ENCODE results near the gene ATAD5.

The ATAD5 gene

GRCh38 chr17:30824002-30824355 lies 7.8 kb upstream of the ATAD5 start:
- DNase-seq (ENCODE audit: low read depth): peak; percentile 50
- Histone ChIP-seq H3K9ac (ENCODE audit: low read length) (peak overlapping the region; percentile 95), H3K9me3 (ENCODE audit: control insufficient read depth, low read length) (no peaks in the 10 kb centered on the region), H3K36me3 (ENCODE audit: control insufficient read depth, insufficient read depth, low read length, severe bottlenecking) (no peaks in the 10 kb centered on the region), H3K4me1 (ENCODE audit: control insufficient read depth, insufficient read depth, low read length) (peaks cover 16% of the 10 kb centered on the region), H3K4me3 (ENCODE audit: low read length) (peak overlapping the region; percentile 95), H3K27me3 (replicated peaks; ENCODE audit: control insufficient read depth, insufficient read depth, low read length) (no peaks in the 10 kb centered on the region)

GRCh38 chr17:30824356-30825145 lies 7.2 kb upstream of the ATAD5 start, which contains the start of gene CRLF3:
Gene CRLF3, minus strand, starts transcription at chr17:30824692. Its CDS starts 41 bp downstream, at chr17:30824651.
- no peaks in the 10 kb centered on the region for H3K9me3 ChIP-seq (ENCODE audit: control insufficient read depth, low read length)
- peaks cover 16% of the 10 kb centered on the region for H3K4me1 ChIP-seq (ENCODE audit: control insufficient read depth, insufficient read depth, low read length)
- DNase-seq (ENCODE audit: low read depth): peak; percentile 95
- H3K36me3 ChIP-seq (ENCODE audit: control insufficient read depth, insufficient read depth, low read length, severe bottlenecking): no peaks in the 10 kb centered on the region
- no peaks in the 10 kb centered on the region for H3K27me3 ChIP-seq (replicated peaks; ENCODE audit: control insufficient read depth, insufficient read depth, low read length)
- peak within 1 kb of the TSS; percentile 95 for H3K4me3 ChIP-seq (ENCODE audit: low read length)
- peak within 1 kb of the TSS; percentile 95 for H3K9ac ChIP-seq (ENCODE audit: low read length)

- DNase-seq (ENCODE audit: low read depth): no peak
- H3K9ac ChIP-seq (ENCODE audit: low read length): no peak overlapping the region
- no peak overlapping the region for H3K4me3 ChIP-seq (ENCODE audit: low read length)
- H3K36me3 ChIP-seq (ENCODE audit: control insufficient read depth, insufficient read depth, low read length, severe bottlenecking): no peaks in the 10 kb centered on the region
- no peaks in the 10 kb centered on the region for H3K27me3 ChIP-seq (replicated peaks; ENCODE audit: control insufficient read depth, insufficient read depth, low read length)
- no peaks in the 10 kb centered on the region for H3K9me3 ChIP-seq (ENCODE audit: control insufficient read depth, low read length)
- peaks cover 12% of the 10 kb centered on the region for H3K4me1 ChIP-seq (ENCODE audit: control insufficient read depth, insufficient read depth, low read length)
Measured at GRCh38 chr17:30827082-30827481, 4.7 kb upstream of the ATAD5 start.

- Histone ChIP-seq H3K9ac (ENCODE audit: low read length) (no peak overlapping the region), H3K4me3 (ENCODE audit: low read length) (no peak overlapping the region), H3K27me3 (replicated peaks; ENCODE audit: control insufficient read depth, insufficient read depth, low read length) (no peaks in the 10 kb centered on the region), H3K36me3 (ENCODE audit: control insufficient read depth, insufficient read depth, low read length, severe bottlenecking) (no peaks in the 10 kb centered on the region), H3K9me3 (ENCODE audit: control insufficient read depth, low read length) (no peaks in the 10 kb centered on the region), H3K4me1 (ENCODE audit: control insufficient read depth, insufficient read depth, low read length) (peaks cover 16% of the 10 kb centered on the region)
- no peak for DNase-seq (ENCODE audit: low read depth)
Measured at GRCh38 chr17:30829022-30829421, 2.7 kb upstream of the ATAD5 start.

GRCh38 chr17:30831257-30831656 lies 509 bp upstream of the ATAD5 start:
- DNase-seq (ENCODE audit: low read depth): no peak
- H3K4me1 ChIP-seq (ENCODE audit: control insufficient read depth, insufficient read depth, low read length): peaks cover 12% of the 10 kb centered on the region

GRCh38 chr17:30832438-30833124 lies 815 bp downstream of the ATAD5 start:
- no peaks in the 10 kb centered on the region for H3K27me3 ChIP-seq (replicated peaks; ENCODE audit: control insufficient read depth, insufficient read depth, low read length)
- H3K9ac ChIP-seq (ENCODE audit: low read length): peak overlapping the region; percentile 91
- H3K4me3 ChIP-seq (ENCODE audit: low read length): peak overlapping the region; percentile 99
- no peak for DNase-seq (ENCODE audit: low read depth)
- peaks cover 12% of the 10 kb centered on the region for H3K4me1 ChIP-seq (ENCODE audit: control insufficient read depth, insufficient read depth, low read length)
- no peaks in the 10 kb centered on the region for H3K9me3 ChIP-seq (ENCODE audit: control insufficient read depth, low read length)
- no peaks in the 10 kb centered on the region for H3K36me3 ChIP-seq (ENCODE audit: control insufficient read depth, insufficient read depth, low read length, severe bottlenecking)

More at GRCh38 chr17:30831257-30831656, 509 bp upstream of the ATAD5 start:
- Histone ChIP-seq H3K9me3 (ENCODE audit: control insufficient read depth, low read length) (no peaks in the 10 kb centered on the region), H3K4me3 (ENCODE audit: low read length) (peak overlapping the region; percentile 99), H3K36me3 (ENCODE audit: control insufficient read depth, insufficient read depth, low read length, severe bottlenecking) (no peaks in the 10 kb centered on the region), H3K27me3 (replicated peaks; ENCODE audit: control insufficient read depth, insufficient read depth, low read length) (no peaks in the 10 kb centered on the region), H3K9ac (ENCODE audit: low read length) (peak overlapping the region; percentile 91)

- Histone ChIP-seq H3K27me3 (replicated peaks; ENCODE audit: control insufficient read depth, insufficient read depth, low read length) (no peaks in the 10 kb centered on the region), H3K4me1 (ENCODE audit: control insufficient read depth, insufficient read depth, low read length) (no peaks in the 10 kb centered on the region), H3K9me3 (ENCODE audit: control insufficient read depth, low read length) (no peaks in the 10 kb centered on the region), H3K36me3 (ENCODE audit: control insufficient read depth, insufficient read depth, low read length, severe bottlenecking) (no peaks in the 10 kb centered on the region), H3K9ac (ENCODE audit: low read length) (no peak overlapping the region), H3K4me3 (ENCODE audit: low read length) (no peak overlapping the region)
- no peak for DNase-seq (ENCODE audit: low read depth)
Measured at GRCh38 chr17:30838202-30838807, 6.5 kb downstream of the ATAD5 start.

GRCh38 chr17:30840771-30841170 lies 9.0 kb downstream of the ATAD5 start:
- Histone ChIP-seq H3K4me3 (ENCODE audit: low read length) (no peak overlapping the region), H3K9me3 (ENCODE audit: control insufficient read depth, low read length) (no peaks in the 10 kb centered on the region), H3K27me3 (replicated peaks; ENCODE audit: control insufficient read depth, insufficient read depth, low read length) (no peaks in the 10 kb centered on the region), H3K4me1 (ENCODE audit: control insufficient read depth, insufficient read depth, low read length) (no peaks in the 10 kb centered on the region), H3K9ac (ENCODE audit: low read length) (no peak overlapping the region), H3K36me3 (ENCODE audit: control insufficient read depth, insufficient read depth, low read length, severe bottlenecking) (no peaks in the 10 kb centered on the region)
- no peak for DNase-seq (ENCODE audit: low read depth)

- Histone ChIP-seq H3K27me3 (replicated peaks; ENCODE audit: control insufficient read depth, insufficient read depth, low read length) (no peaks in the 10 kb centered on the region), H3K4me1 (ENCODE audit: control insufficient read depth, insufficient read depth, low read length) (no peaks in the 10 kb centered on the region), H3K9ac (ENCODE audit: low read length) (no peak overlapping the region), H3K9me3 (ENCODE audit: control insufficient read depth, low read length) (no peaks in the 10 kb centered on the region), H3K4me3 (ENCODE audit: low read length) (no peak overlapping the region), H3K36me3 (ENCODE audit: control insufficient read depth, insufficient read depth, low read length, severe bottlenecking) (no peaks in the 10 kb centered on the region)
- DNase-seq (ENCODE audit: low read depth): no peak
Measured at GRCh38 chr17:30848021-30848420, 16.3 kb downstream of the ATAD5 start.

GRCh38 chr17:30854146-30854545 lies 22.4 kb downstream of the ATAD5 start:
- DNase-seq (ENCODE audit: low read depth): no peak
- Histone ChIP-seq H3K9me3 (ENCODE audit: control insufficient read depth, low read length) (no peaks in the 10 kb centered on the region), H3K4me3 (ENCODE audit: low read length) (no peak overlapping the region), H3K9ac (ENCODE audit: low read length) (no peak overlapping the region), H3K36me3 (ENCODE audit: control insufficient read depth, insufficient read depth, low read length, severe bottlenecking) (no peaks in the 10 kb centered on the region), H3K27me3 (replicated peaks; ENCODE audit: control insufficient read depth, insufficient read depth, low read length) (no peaks in the 10 kb centered on the region), H3K4me1 (ENCODE audit: control insufficient read depth, insufficient read depth, low read length) (no peaks in the 10 kb centered on the region)

- H3K4me1 ChIP-seq (ENCODE audit: control insufficient read depth, insufficient read depth, low read length): no peaks in the 10 kb centered on the region
- no peaks in the 10 kb centered on the region for H3K36me3 ChIP-seq (ENCODE audit: control insufficient read depth, insufficient read depth, low read length, severe bottlenecking)
- H3K9ac ChIP-seq (ENCODE audit: low read length): no peak overlapping the region
Measured at GRCh38 chr17:30858556-30859250, 26.9 kb downstream of the ATAD5 start.

More at GRCh38 chr17:30858556-30859250, 26.9 kb downstream of the ATAD5 start:
- DNase-seq (ENCODE audit: low read depth): no peak
- Histone ChIP-seq H3K27me3 (replicated peaks; ENCODE audit: control insufficient read depth, insufficient read depth, low read length) (no peaks in the 10 kb centered on the region), H3K4me3 (ENCODE audit: low read length) (no peak overlapping the region), H3K9me3 (ENCODE audit: control insufficient read depth, low read length) (no peaks in the 10 kb centered on the region)

All from adipocyte (in vitro differentiated cells).